SK-N-SH treated with all-trans-retinoic acid at 6 μM for 48 hours (cell line): ENCODE data around the gene CTSC.

Experiments used
- ARNTL ChIP-seq: fragments of 450-650 bp; formaldehyde crosslinking; IDR thresholded peaks from 2 replicates; pipeline ENCODE4 v1.5.0; 2020; ENCODE audit warnings: low read depth, mild to moderate bottlenecking, moderate library complexity, borderline replicate concordance
- BACH2 ChIP-seq: fragments of 250-450 bp; sonication (Bioruptor Pico); IDR thresholded peaks from 2 replicates; pipeline ENCODE4 v1.9.0; 2021; ENCODE audit warnings: mild to moderate bottlenecking, borderline replicate concordance
- CREB5 ChIP-seq: fragments of 250-450 bp; sonication (Bioruptor Pico); IDR thresholded peaks from 2 replicates; pipeline ENCODE4 v1.5.1; 2020; ENCODE audit warnings: low read depth, mild to moderate bottlenecking, moderate library complexity
- ESRRG ChIP-seq: fragments of 250-450 bp; sonication (Bioruptor Pico); IDR thresholded peaks from 2 replicates; pipeline ENCODE4 v1.6.1; 2021; ENCODE audit warnings: mild to moderate bottlenecking
- PATZ1 ChIP-seq: fragments of 250-450 bp; sonication (Bioruptor Pico); IDR thresholded peaks from 2 replicates; pipeline ENCODE4 v1.8.0; 2020; ENCODE audit warnings: mild to moderate bottlenecking, moderate library complexity, borderline replicate concordance
- POU6F1 ChIP-seq: fragments of 250-450 bp; sonication (Bioruptor Pico); IDR thresholded peaks from 2 replicates; pipeline ENCODE4 v1.8.0; 2021; ENCODE audit warnings: low read depth, mild to moderate bottlenecking, moderate library complexity, borderline replicate concordance
- PPARA ChIP-seq: fragments of 250-450 bp; sonication (Bioruptor Pico); IDR thresholded peaks from 2 replicates; pipeline ENCODE4 v1.5.0; 2020; ENCODE audit warnings: mild to moderate bottlenecking, borderline replicate concordance
- SNAI2 ChIP-seq: fragments of 250-450 bp; sonication (Bioruptor Pico); IDR thresholded peaks from 2 replicates; pipeline ENCODE4 v1.5.0; 2020; ENCODE audit warnings: mild to moderate bottlenecking, moderate library complexity
- TOX ChIP-seq: fragments of 250-450 bp; sonication (Bioruptor Pico); IDR thresholded peaks from 2 replicates; pipeline ENCODE4 v1.8.0; 2021; ENCODE audit warnings: mild to moderate bottlenecking, moderate library complexity, borderline replicate concordance
- TSHZ2 ChIP-seq: fragments of 250-450 bp; sonication (Bioruptor Pico); IDR thresholded peaks from 2 replicates; pipeline ENCODE4 v1.5.0; 2020; ENCODE audit warnings: mild to moderate bottlenecking, moderate library complexity
- ZC3H10 ChIP-seq: fragments of 250-450 bp; sonication (Bioruptor Pico); IDR thresholded peaks from 2 replicates; pipeline ENCODE4 v1.5.1; 2021; ENCODE audit warnings: mild to moderate bottlenecking, moderate library complexity
- ZFP3 ChIP-seq: fragments of 250-450 bp; sonication (Bioruptor Pico); IDR thresholded peaks from 2 replicates; pipeline ENCODE4 v1.5.0; 2020; ENCODE audit warnings: mild to moderate bottlenecking, moderate library complexity
- ZFP30 ChIP-seq: fragments of 450-650 bp; formaldehyde crosslinking; IDR thresholded peaks from 2 replicates; pipeline ENCODE4 v1.5.0; 2022; ENCODE audit warnings: mild to moderate bottlenecking, moderate library complexity
- ZNF8 ChIP-seq: fragments of 450-650 bp; formaldehyde crosslinking; IDR thresholded peaks from 2 replicates; pipeline ENCODE4 v1.5.0; 2020; ENCODE audit warnings: mild to moderate bottlenecking, moderate library complexity

GRCh38 chr11:88252208-88252607 is 85.3 kb downstream of the CTSC start:
- TF ChIP-seq ESRRG (CRISPR knock-in tag) = no peak
- TF ChIP-seq CREB5 = no peak
- no peak for TF ChIP-seq ARNTL (CRISPR knock-in tag)
- no peak for TF ChIP-seq TSHZ2
- TF ChIP-seq ZFP3 = no peak
- no peak for TF ChIP-seq TOX
- no peak for TF ChIP-seq PATZ1 (CRISPR knock-in tag)
- TF ChIP-seq ZC3H10 (CRISPR knock-in tag) = no peak
- TF ChIP-seq BACH2 (CRISPR knock-in tag) = no peak
- TF ChIP-seq PPARA (CRISPR knock-in tag) = no peak
- no peak for TF ChIP-seq POU6F1 (CRISPR knock-in tag)
- TF ChIP-seq ZFP30 = no peak
- TF ChIP-seq ZNF8 = no peak
- no peak for TF ChIP-seq SNAI2 (CRISPR knock-in tag)
